Inferior parietal cortex (tissue), 1 donor: ENCODE measurements around the gene MYF6.

Source experiments
- DNase-seq: peaks from one replicate; pipeline ENCODE4 v3.0.0-alpha.2; 2016; ENCODE audit errors: extremely low spot score

The MYF6 gene

GRCh38 chr12:80704420-80704819 lies 3.0 kb upstream of the MYF6 start:
- DNase-seq, result no peak

GRCh38 chr12:80707830-80708258 lies 410 bp downstream of the MYF6 start:
- no peak for DNase-seq

- no peak for DNase-seq
These were observed 983 bp downstream of the MYF6 start for GRCh38 chr12:80708259-80708974.

- no peak for DNase-seq
These were observed 1.5 kb downstream of the MYF6 start for GRCh38 chr12:80708975-80709328.

- no peak for DNase-seq
These were observed 2.6 kb downstream of the MYF6 start for GRCh38 chr12:80709811-80710726.

- DNase-seq, result no peak
These were observed 3.5 kb downstream of the MYF6 start for GRCh38 chr12:80710727-80711449.

- DNase-seq, result no peak
These were observed 4.4 kb downstream of the MYF6 start for GRCh38 chr12:80711866-80712265.

GRCh38 chr12:80712866-80713265 lies 5.4 kb downstream of the MYF6 start:
- no peak for DNase-seq

- no peak for DNase-seq
These were observed 6.0 kb downstream of the MYF6 start for GRCh38 chr12:80713419-80713818.

GRCh38 chr12:80714055-80714454 lies 6.6 kb downstream of the MYF6 start:
- DNase-seq, result no peak

- no peak for DNase-seq
These were observed 7.4 kb downstream of the MYF6 start for GRCh38 chr12:80714846-80715245.

- DNase-seq, result no peak
These were observed 8.3 kb downstream of the MYF6 start for GRCh38 chr12:80715713-80716249.

GRCh38 chr12:80716696-80717469 lies 9.4 kb downstream of the MYF6 start, which contains the start of gene MYF5:
MYF5 (plus strand) TSS chr12:80716912; CDS start chr12:80717064, 152 bp downstream.
- DNase-seq, result no peak

- no peak for DNase-seq
These were observed 10.4 kb downstream of the MYF6 start for GRCh38 chr12:80717856-80718255.

GRCh38 chr12:80720516-80720915 lies 13.1 kb downstream of the MYF6 start:
- no peak for DNase-seq

- no peak for DNase-seq
These were observed 13.9 kb downstream of the MYF6 start for GRCh38 chr12:80721326-80721725.

- DNase-seq, result no peak
These were observed 38.5 kb downstream of the MYF6 start for GRCh38 chr12:80745851-80746505.

- no peak for DNase-seq
These were observed 40.4 kb downstream of the MYF6 start for GRCh38 chr12:80747800-80748199.

- no peak for DNase-seq
These were observed 42.0 kb downstream of the MYF6 start for GRCh38 chr12:80749456-80749855.

- DNase-seq, result no peak
These were observed 45.0 kb downstream of the MYF6 start for GRCh38 chr12:80752464-80752863.

GRCh38 chr12:80754274-80754673 lies 46.8 kb downstream of the MYF6 start:
- no peak for DNase-seq
